Thoracic aorta (tissue), 2 donors: Measurements from ENCODE around the gene LBH. TPM values are rescaled to one million over a fixed set of nuclear protein-coding genes. Genes with fewer than 3 reads are reported as not detected.

Experiments used
- ATAC-seq: fragments of 150-250 bp; one replicate; pipeline ENCODE4 v1.8.0; 2017; ENCODE audit warnings: low read depth; ENCODE audit not compliant: insufficient number of reproducible peaks, low FRiP score
- DNase-seq: peaks from one replicate; pipeline ENCODE4 v3.0.0-alpha.2; 2020; ENCODE audit warnings: low spot score
- H3K27ac ChIP-seq, 2 donors: fragments of 200-600 bp; sonication (generic); 1 replicate in 1 of 2; 2 replicates in 1 of 2; pipeline ENCODE4 v1.5.1; 2016; ENCODE audit warnings: mild to moderate bottlenecking in 2 of 2, moderate library complexity in 2 of 2
- H3K27me3 ChIP-seq: fragments of 200-600 bp; sonication (generic); replicated peaks from 2 replicates; pipeline ENCODE4 v1.6.0; 2016; ENCODE audit warnings: mild to moderate bottlenecking; ENCODE audit not compliant: insufficient read depth
- H3K36me3 ChIP-seq: fragments of 200-600 bp; sonication (generic); one replicate; pipeline ENCODE4 v1.5.1; 2016
- H3K4me1 ChIP-seq, 2 donors: fragments of 200-600 bp; sonication (generic); 1 replicate in 1 of 2; 2 replicates in 1 of 2; pipeline versions ENCODE4 v1.5.1 to v1.6.0; 2016; ENCODE audit warnings: low read depth in 2 of 2, mild to moderate bottlenecking in 1 of 2; ENCODE audit not compliant: control insufficient read depth in 1 of 2
- H3K4me3 ChIP-seq: fragments of 200-600 bp; sonication (generic); 2 replicates; pipeline ENCODE4 v1.5.1; 2016; ENCODE audit warnings: mild to moderate bottlenecking
- H3K9me3 ChIP-seq: fragments of 200-600 bp; sonication (generic); 2 replicates; pipeline ENCODE4 v1.5.1; 2016
- total RNA-seq, 2 donors: library from RNA; depleted of rRNA; stranded (reverse); fragments of >200 nt; gene quantifications; one replicate each; pipeline versions ENCODE4 v1.1.0 to v1.2.3, GENCODE V29; 2016
- TF ChIP-seq, protein P1 (sequence below): fragments of 200-600 bp; sonication (generic); IDR thresholded peaks from one replicate; pipeline ENCODE4 v1.5.1; 2019; ENCODE audit warnings: antibody characterized with exemption

The LBH gene
- total RNA-seq, 2 donors from 2014 or later = 121 to 210 TPM

DNA sequence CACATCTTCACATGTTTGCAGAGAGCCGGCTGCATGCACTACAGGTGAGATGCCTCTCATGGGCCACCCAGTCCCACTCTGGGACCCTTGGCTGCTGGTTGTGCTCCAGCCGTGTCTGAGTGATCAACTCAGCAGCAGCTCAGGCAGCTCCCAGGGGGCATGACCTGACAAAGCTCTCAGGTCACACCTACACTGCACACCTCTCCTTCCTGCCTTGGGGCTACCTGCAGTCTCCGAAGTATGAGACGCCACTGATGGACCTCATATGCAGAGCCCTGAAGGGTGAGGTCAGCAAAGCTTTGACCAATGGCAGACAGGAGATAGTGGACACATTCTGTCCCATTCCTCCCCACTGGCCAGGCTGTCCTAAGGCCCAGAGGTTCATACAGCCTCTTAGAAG, 51.4 kb downstream of the LBH start:
- Histone ChIP-seq H3K9me3 (no peaks in the 10 kb centered on the region), H3K27me3 (no peaks in the 10 kb centered on the region), H3K4me1 (no peaks in the 10 kb centered on the region), H3K4me3 (no peak overlapping the region), H3K27ac (no peak overlapping the region), H3K36me3 (no peaks in the 10 kb centered on the region)
- no peak for DNase-seq
- TF ChIP-seq, protein P1, sequence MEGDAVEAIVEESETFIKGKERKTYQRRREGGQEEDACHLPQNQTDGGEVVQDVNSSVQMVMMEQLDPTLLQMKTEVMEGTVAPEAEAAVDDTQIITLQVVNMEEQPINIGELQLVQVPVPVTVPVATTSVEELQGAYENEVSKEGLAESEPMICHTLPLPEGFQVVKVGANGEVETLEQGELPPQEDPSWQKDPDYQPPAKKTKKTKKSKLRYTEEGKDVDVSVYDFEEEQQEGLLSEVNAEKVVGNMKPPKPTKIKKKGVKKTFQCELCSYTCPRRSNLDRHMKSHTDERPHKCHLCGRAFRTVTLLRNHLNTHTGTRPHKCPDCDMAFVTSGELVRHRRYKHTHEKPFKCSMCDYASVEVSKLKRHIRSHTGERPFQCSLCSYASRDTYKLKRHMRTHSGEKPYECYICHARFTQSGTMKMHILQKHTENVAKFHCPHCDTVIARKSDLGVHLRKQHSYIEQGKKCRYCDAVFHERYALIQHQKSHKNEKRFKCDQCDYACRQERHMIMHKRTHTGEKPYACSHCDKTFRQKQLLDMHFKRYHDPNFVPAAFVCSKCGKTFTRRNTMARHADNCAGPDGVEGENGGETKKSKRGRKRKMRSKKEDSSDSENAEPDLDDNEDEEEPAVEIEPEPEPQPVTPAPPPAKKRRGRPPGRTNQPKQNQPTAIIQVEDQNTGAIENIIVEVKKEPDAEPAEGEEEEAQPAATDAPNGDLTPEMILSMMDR = no peak
- no peak for ATAC-seq

DNA sequence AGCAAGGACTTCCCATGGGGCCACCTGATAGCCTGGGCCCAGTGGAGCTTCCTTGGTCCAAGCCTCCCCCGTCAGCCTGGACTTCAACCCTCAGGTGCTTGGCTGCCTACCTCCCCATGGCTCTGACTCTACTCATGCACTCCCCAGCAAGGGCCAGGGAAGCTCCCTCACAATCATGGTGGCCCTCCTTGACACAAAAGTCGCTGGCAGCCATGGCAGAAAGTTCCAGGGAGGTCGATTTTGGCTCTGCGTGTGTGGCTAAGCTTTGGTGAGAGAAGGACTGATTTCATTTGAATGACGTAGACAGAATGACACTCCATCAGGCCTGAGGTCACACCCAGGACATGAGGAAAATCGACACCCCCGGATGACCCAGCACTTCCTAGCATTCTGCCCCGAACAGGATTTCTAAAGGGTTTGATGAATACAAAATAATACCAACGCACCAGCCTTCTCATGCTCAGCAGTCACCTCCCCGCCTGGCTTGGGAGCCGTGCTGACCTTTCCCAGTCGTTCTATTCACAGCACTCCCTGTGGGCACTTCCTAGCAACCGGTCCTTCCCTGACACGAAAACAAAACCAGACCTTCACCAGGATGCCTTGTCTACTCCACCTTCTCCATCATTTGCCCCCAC, 52.7 kb downstream of the LBH start:
- ATAC-seq (no peak), DNase-seq (no peak)
- Histone ChIP-seq H3K27me3 (no peaks in the 10 kb centered on the region), H3K4me3 (no peak overlapping the region), H3K36me3 (no peaks in the 10 kb centered on the region), H3K27ac (no peak overlapping the region), H3K4me1 (no peaks in the 10 kb centered on the region), H3K9me3 (no peaks in the 10 kb centered on the region)
- TF ChIP-seq, protein P1 = no peak

DNA sequence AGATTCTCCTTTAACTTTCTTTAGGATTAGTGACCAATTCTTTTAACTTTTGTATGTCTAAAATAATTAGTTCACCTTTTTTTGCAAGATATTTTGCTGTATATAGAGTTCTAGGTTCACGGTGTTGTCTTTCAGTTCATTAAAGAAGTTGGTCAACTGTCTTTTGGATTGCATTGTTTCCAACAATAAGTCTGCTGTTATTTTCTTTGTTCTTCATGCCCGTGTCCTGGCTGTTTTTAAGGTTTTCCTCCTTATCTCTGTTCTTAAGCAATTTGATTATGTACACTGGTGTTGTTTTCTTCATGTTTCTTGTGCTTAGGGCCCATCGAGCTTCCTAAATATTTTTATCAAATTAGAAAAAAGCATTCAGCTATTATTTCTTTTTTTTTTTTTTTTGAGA, 54.4 kb downstream of the LBH start:
- no peak for DNase-seq
- Histone ChIP-seq H3K9me3 (no peaks in the 10 kb centered on the region), H3K36me3 (no peaks in the 10 kb centered on the region), H3K4me3 (no peak overlapping the region), H3K27ac (no peak overlapping the region), H3K4me1 (no peaks in the 10 kb centered on the region), H3K27me3 (no peaks in the 10 kb centered on the region)
- no peak for ATAC-seq
- TF ChIP-seq, protein P1 = no peak

DNA sequence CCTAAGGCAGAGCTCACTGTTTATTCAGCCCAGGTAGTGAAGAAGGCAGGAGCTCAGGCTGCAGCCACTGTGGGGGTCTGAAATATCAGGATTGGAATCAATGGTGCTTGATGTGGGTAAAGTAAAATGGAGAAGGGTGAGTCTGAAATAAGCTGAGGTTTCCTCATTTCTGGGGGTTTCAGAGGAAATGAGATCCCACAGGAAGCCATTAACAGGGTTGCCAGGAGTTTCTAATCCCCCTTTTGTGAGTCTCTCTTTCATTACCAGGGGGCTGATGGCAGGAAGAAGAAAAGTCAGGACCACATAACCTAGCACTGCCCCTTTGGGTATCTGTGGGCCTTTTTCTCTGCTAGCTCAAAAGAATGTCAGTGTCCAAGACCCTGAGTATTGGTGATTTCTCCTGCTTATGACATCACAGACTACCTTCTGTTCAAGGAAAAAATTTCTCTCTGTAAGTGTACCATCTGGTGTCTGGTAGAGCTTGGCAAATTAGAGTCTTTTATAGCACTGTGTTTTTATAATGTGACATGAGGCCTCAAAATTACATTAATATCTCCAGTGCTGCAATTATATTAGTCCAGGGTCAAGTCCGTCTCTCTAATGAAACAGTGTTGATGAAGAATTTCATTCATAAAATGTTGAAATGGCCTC, 56.0 kb downstream of the LBH start:
- H3K9me3 ChIP-seq = no peaks in the 10 kb centered on the region
- H3K4me1 ChIP-seq = no peaks in the 10 kb centered on the region
- TF ChIP-seq, protein P1 = no peak
- no peak for ATAC-seq
- H3K27ac ChIP-seq = no peak overlapping the region
- DNase-seq = no peak
- H3K36me3 ChIP-seq = no peaks in the 10 kb centered on the region
- no peak overlapping the region for H3K4me3 ChIP-seq
- no peaks in the 10 kb centered on the region for H3K27me3 ChIP-seq

DNA sequence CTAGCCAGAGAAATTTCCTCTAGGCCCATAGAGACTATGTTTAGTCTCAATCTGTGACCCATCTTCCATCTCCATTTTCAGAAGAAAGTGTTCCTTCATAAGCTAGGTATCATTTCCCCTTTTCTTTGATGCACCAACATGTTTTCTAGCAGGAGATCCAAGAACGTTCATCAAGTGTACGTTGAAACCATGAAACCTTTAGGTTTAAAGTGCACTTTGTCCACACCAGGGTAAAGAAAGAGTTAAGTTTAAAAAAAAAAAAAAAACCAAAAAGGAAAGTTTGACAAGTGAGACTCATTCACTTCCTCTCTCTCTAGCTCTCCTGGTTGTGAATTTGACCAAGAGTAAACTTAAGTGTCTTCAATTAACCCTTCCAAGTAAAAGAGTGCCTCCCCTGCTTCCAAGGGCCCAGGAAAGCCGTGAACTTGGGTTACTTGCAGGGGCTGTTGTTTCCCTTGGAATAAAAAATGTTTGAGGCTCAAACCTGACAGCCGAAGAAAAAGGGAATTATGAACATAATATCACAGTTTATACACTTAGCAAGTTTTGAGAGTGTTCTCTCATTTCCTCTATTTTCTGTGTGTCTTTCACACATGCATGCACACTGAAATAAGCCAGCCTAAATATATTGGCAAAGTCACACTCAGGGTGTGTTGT, 56.7 kb downstream of the LBH start:
- Histone ChIP-seq H3K27ac (no peak overlapping the region), H3K4me3 (no peak overlapping the region), H3K27me3 (no peaks in the 10 kb centered on the region), H3K4me1 (peaks cover 0 to under 1% of the 10 kb centered on the region in 2 donors), H3K9me3 (no peaks in the 10 kb centered on the region), H3K36me3 (no peaks in the 10 kb centered on the region)
- ATAC-seq (no peak), DNase-seq (no peak)
- TF ChIP-seq, protein P1 = no peak
